WI38 (cell line): ENCODE data around the gene TMEM184B.

ENCODE experiments used
- H3K4me3 ChIP-seq: 2 replicates; pipeline ENCODE4 v1.5.1; 2011; ENCODE audit warnings: low read depth, mild to moderate bottlenecking, control low read depth, low read length
- CTCF ChIP-seq: IDR thresholded peaks from 2 replicates; pipeline ENCODE4 v1.5.1; 2012; ENCODE audit warnings: low read depth, mild to moderate bottlenecking, control low read depth, low read length

TMEM184B gene

GRCh38 chr22:38201371-38201710 lies 71.5 kb downstream of the TMEM184B start:
- TF ChIP-seq CTCF: no peak
- H3K4me3 ChIP-seq: peak overlapping the region; percentile 48

- H3K4me3 ChIP-seq: no peak overlapping the region
- no peak for TF ChIP-seq CTCF
Measured at GRCh38 chr22:38199826-38200559, 72.8 kb downstream of the TMEM184B start.

- TF ChIP-seq CTCF: no peak
- H3K4me3 ChIP-seq: no peak overlapping the region
Measured at GRCh38 chr22:38196791-38197419, 75.9 kb downstream of the TMEM184B start.

- no peak for TF ChIP-seq CTCF
Measured at GRCh38 chr22:38193580-38193979, 79.2 kb downstream of the TMEM184B start.

GRCh38 chr22:38192475-38192863 lies 80.3 kb downstream of the TMEM184B start:
- no peak for TF ChIP-seq CTCF
- H3K4me3 ChIP-seq: no peak overlapping the region

More at GRCh38 chr22:38193580-38193979, 79.2 kb downstream of the TMEM184B start:
- H3K4me3 ChIP-seq: no peak overlapping the region

- no peak for TF ChIP-seq CTCF
- no peak overlapping the region for H3K4me3 ChIP-seq
Measured at GRCh38 chr22:38191731-38192474, 80.9 kb downstream of the TMEM184B start.

GRCh38 chr22:38191055-38191454 lies 81.8 kb downstream of the TMEM184B start:
- no peak overlapping the region for H3K4me3 ChIP-seq
- no peak for TF ChIP-seq CTCF
